ENCODE measurements around the gene BEAN1.

Gene BEAN1

DNA sequence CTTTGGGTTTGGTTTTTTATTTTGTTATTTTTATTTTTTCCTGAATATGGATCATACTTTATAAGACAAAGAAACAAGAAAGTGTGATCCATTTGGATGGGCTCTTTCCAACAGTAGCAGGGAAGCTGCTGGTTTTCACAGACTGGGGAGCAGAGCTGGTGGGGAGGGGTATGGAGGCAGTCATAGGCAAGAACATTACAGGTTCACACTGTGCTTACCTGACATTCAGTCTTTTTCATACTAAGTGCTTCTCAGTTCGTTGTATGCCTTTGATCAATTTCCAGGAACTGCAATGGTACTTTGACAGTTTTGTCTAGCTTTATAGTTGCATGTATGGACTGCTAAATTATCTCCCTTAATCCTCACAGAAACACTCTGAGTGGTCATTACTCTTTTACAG lies 27.7 kb downstream of the BEAN1 start:
- H3K27ac ChIP-seq (ENCODE audit: low read depth, low read length) = no peak overlapping the region
- H3F3A ChIP-seq (ENCODE audit: control insufficient read depth, insufficient read depth) = no peaks in the 10 kb centered on the region
- no peak overlapping the region for H3K4me3 ChIP-seq (ENCODE audit: low read length)
- H3K9me3 ChIP-seq (ENCODE audit: control insufficient read depth, insufficient read depth, low read length) = no peaks in the 10 kb centered on the region
- no peaks in the 10 kb centered on the region for H3K36me3 ChIP-seq (ENCODE audit: control insufficient read depth, low read length)
- H4K20me1 ChIP-seq (ENCODE audit: control insufficient read depth, insufficient read depth, low read depth, low read length) = no peaks in the 10 kb centered on the region
- H3K4me2 ChIP-seq (ENCODE audit: low read length) = no peak overlapping the region
- H3K9me2 ChIP-seq (replicated peaks; ENCODE audit: control insufficient read depth, low read length) = no peaks in the 10 kb centered on the region
- no peaks in the 10 kb centered on the region for H3K79me2 ChIP-seq (ENCODE audit: control insufficient read depth, low read length)
- TF ChIP-seq, protein P1, sequence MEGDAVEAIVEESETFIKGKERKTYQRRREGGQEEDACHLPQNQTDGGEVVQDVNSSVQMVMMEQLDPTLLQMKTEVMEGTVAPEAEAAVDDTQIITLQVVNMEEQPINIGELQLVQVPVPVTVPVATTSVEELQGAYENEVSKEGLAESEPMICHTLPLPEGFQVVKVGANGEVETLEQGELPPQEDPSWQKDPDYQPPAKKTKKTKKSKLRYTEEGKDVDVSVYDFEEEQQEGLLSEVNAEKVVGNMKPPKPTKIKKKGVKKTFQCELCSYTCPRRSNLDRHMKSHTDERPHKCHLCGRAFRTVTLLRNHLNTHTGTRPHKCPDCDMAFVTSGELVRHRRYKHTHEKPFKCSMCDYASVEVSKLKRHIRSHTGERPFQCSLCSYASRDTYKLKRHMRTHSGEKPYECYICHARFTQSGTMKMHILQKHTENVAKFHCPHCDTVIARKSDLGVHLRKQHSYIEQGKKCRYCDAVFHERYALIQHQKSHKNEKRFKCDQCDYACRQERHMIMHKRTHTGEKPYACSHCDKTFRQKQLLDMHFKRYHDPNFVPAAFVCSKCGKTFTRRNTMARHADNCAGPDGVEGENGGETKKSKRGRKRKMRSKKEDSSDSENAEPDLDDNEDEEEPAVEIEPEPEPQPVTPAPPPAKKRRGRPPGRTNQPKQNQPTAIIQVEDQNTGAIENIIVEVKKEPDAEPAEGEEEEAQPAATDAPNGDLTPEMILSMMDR (IDR thresholded peaks at IDR 0.05; ENCODE audit: low read depth, low read length, poor library complexity, severe bottlenecking) = no peak
- H3K4me1 ChIP-seq (ENCODE audit: control insufficient read depth, low read length) = no peaks in the 10 kb centered on the region
- peaks cover 7% of the 10 kb centered on the region for H3K27me3 ChIP-seq (ENCODE audit: control insufficient read depth, low read length)

DNA sequence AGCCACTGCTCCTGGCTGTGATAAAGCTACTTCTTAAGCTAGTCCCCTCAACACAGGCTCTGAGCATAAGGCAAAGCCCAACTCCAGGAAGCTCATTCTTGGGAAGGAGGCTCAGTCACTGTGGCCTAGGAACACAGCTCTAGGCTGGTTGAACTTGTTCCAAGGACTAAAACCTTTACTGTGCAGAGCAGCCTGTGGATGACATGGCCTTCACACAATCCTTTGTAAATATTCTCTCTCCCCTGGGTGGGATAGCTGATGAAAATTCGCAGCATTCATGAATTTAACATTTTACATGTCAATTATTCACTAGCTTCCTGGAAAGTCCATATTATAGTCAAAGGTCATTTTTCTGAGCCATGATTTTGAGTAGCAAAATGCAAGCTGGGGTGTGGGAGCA lies 28.9 kb downstream of the BEAN1 start:
- Histone ChIP-seq H3K79me2 (ENCODE audit: control insufficient read depth, low read length) (no peaks in the 10 kb centered on the region), H3K9me2 (replicated peaks; ENCODE audit: control insufficient read depth, low read length) (no peaks in the 10 kb centered on the region), H3K36me3 (ENCODE audit: control insufficient read depth, low read length) (no peaks in the 10 kb centered on the region), H3F3A (ENCODE audit: control insufficient read depth, insufficient read depth) (no peaks in the 10 kb centered on the region), H3K4me2 (ENCODE audit: low read length) (no peak overlapping the region), H3K9me3 (ENCODE audit: control insufficient read depth, insufficient read depth, low read length) (no peaks in the 10 kb centered on the region), H3K27ac (ENCODE audit: low read depth, low read length) (no peak overlapping the region), H4K20me1 (ENCODE audit: control insufficient read depth, insufficient read depth, low read depth, low read length) (no peaks in the 10 kb centered on the region), H3K27me3 (ENCODE audit: control insufficient read depth, low read length) (peaks cover 10% of the 10 kb centered on the region), H3K4me3 (ENCODE audit: low read length) (no peak overlapping the region), H3K4me1 (ENCODE audit: control insufficient read depth, low read length) (no peaks in the 10 kb centered on the region)
- TF ChIP-seq, protein P1 (IDR thresholded peaks at IDR 0.05; ENCODE audit: low read depth, low read length, poor library complexity, severe bottlenecking) = no peak
- TF ChIP-seq EZH2phosphoT487 (IDR thresholded peaks at IDR 0.05; ENCODE audit: borderline replicate concordance, low read length) = no peak

DNA sequence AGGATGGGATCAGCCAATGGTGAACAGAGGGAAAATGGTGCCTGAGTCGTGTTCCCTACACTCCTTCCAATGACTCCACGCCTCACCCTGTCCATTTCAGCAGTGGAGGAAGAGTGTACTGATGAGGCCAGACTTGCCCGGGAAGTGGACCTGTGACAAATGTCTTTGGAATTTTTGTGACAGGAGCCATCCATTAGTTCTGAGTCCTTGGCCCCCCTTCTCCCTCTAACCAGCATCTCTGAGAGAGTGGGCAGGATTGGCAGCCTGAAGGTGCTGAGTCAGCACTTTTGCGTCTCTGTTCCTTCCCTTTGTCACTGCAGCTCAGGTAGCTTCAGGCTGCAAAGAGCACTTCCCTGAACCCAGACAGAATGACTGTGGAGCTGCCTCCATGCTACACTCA lies 30.8 kb downstream of the BEAN1 start:
- TF ChIP-seq, protein P1 (IDR thresholded peaks at IDR 0.05; ENCODE audit: low read depth, low read length, poor library complexity, severe bottlenecking) = no peak
- TF ChIP-seq EZH2phosphoT487 (IDR thresholded peaks at IDR 0.05; ENCODE audit: borderline replicate concordance, low read length) = no peak
- H3K4me2 ChIP-seq (ENCODE audit: low read length) = no peak overlapping the region
- H3K79me2 ChIP-seq (ENCODE audit: control insufficient read depth, low read length) = no peaks in the 10 kb centered on the region
- H3K27ac ChIP-seq (ENCODE audit: low read depth, low read length) = no peak overlapping the region
- H3K9me2 ChIP-seq (replicated peaks; ENCODE audit: control insufficient read depth, low read length) = no peaks in the 10 kb centered on the region
- H3K9me3 ChIP-seq (ENCODE audit: control insufficient read depth, insufficient read depth, low read length) = no peaks in the 10 kb centered on the region
- no peaks in the 10 kb centered on the region for H4K20me1 ChIP-seq (ENCODE audit: control insufficient read depth, insufficient read depth, low read depth, low read length)
- no peaks in the 10 kb centered on the region for H3K36me3 ChIP-seq (ENCODE audit: control insufficient read depth, low read length)
- H3F3A ChIP-seq (ENCODE audit: control insufficient read depth, insufficient read depth) = no peaks in the 10 kb centered on the region
- H3K4me3 ChIP-seq (ENCODE audit: low read length) = no peak overlapping the region
- no peaks in the 10 kb centered on the region for H3K4me1 ChIP-seq (ENCODE audit: control insufficient read depth, low read length)
- H3K27me3 ChIP-seq (ENCODE audit: control insufficient read depth, low read length) = peaks cover 12% of the 10 kb centered on the region

DNA sequence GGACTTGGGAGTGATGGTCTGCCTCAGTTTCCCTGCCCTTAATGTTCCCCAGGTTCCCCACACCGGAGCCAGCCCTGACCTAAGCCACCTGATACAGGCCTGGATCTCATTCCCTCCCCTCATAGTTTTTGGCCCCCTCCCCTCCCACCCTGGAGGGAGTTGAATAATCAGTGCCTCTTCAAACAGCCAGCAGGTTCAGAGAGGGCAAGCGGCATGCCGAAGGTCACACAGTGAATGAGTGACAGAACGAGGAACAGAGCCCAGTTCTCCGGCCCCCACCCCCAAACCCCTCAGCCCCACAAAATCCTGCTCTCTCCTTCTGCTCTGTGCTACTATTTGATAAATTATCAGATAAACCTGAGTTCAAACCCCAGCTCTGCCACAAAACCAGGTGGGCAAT lies 31.2 kb downstream of the BEAN1 start:
- no peaks in the 10 kb centered on the region for H3K79me2 ChIP-seq (ENCODE audit: control insufficient read depth, low read length)
- no peaks in the 10 kb centered on the region for H3K4me1 ChIP-seq (ENCODE audit: control insufficient read depth, low read length)
- no peaks in the 10 kb centered on the region for H3K9me3 ChIP-seq (ENCODE audit: control insufficient read depth, insufficient read depth, low read length)
- no peak overlapping the region for H3K27ac ChIP-seq (ENCODE audit: low read depth, low read length)
- no peak for TF ChIP-seq EZH2phosphoT487 (IDR thresholded peaks at IDR 0.05; ENCODE audit: borderline replicate concordance, low read length)
- TF ChIP-seq, protein P1 (IDR thresholded peaks at IDR 0.05; ENCODE audit: low read depth, low read length, poor library complexity, severe bottlenecking) = no peak
- no peaks in the 10 kb centered on the region for H3K9me2 ChIP-seq (replicated peaks; ENCODE audit: control insufficient read depth, low read length)
- H3K4me2 ChIP-seq (ENCODE audit: low read length) = no peak overlapping the region
- no peaks in the 10 kb centered on the region for H4K20me1 ChIP-seq (ENCODE audit: control insufficient read depth, insufficient read depth, low read depth, low read length)
- H3K36me3 ChIP-seq (ENCODE audit: control insufficient read depth, low read length) = no peaks in the 10 kb centered on the region
- no peaks in the 10 kb centered on the region for H3F3A ChIP-seq (ENCODE audit: control insufficient read depth, insufficient read depth)
- peaks cover 12% of the 10 kb centered on the region for H3K27me3 ChIP-seq (ENCODE audit: control insufficient read depth, low read length)
- no peak overlapping the region for H3K4me3 ChIP-seq (ENCODE audit: low read length)

All from DOHH2 (cell line).